PC-3 (cell line): ENCODE measurements around the gene SEMA4C.

Experiments
- EZH2 ChIP-seq: fragments of 300-600 bp; sonication (generic); IDR thresholded peaks from one replicate; pipeline ENCODE4 v1.6.1; 2017; ENCODE audit warnings: antibody characterized with exemption, mild to moderate bottlenecking, low read length; ENCODE audit not compliant: unreplicated experiment
- EZH2phosphoT487 ChIP-seq: fragments of 300-600 bp; sonication (generic); IDR thresholded peaks from 2 replicates; pipeline ENCODE4 v1.6.1; 2018; ENCODE audit warnings: mild to moderate bottlenecking, antibody characterized with exemption, low read length, borderline replicate concordance

GRCh38 chr2:96823198-96823597, 46.7 kb downstream of the SEMA4C start:
- no peak for TF ChIP-seq EZH2phosphoT487
- no peak for TF ChIP-seq EZH2
